ENCODE data around the gene POLR2B.

DNA sequence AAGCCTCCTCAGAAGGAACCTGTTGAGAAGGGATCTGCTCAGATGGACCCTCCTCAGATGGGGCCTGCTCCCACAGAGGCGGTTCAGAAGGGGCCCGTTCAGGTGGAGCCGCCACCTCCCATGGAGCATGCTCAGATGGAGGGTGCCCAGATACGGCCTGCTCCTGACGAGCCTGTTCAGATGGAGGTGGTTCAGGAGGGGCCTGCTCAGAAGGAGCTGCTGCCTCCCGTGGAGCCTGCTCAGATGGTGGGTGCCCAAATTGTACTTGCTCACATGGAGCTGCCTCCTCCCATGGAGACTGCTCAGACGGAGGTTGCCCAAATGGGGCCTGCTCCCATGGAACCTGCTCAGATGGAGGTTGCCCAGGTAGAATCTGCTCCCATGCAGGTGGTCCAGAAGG is 48.1 kb upstream of the POLR2B start:
- TF ChIP-seq POLR2AphosphoS5 (IDR thresholded peaks at IDR 0.05; ENCODE audit: low read depth, low read length) (no peak), TAF1 (IDR thresholded peaks at IDR 0.05; ENCODE audit: borderline replicate concordance, insufficient read depth, low read length) (no peak)
- TF ChIP-seq, protein P1, sequence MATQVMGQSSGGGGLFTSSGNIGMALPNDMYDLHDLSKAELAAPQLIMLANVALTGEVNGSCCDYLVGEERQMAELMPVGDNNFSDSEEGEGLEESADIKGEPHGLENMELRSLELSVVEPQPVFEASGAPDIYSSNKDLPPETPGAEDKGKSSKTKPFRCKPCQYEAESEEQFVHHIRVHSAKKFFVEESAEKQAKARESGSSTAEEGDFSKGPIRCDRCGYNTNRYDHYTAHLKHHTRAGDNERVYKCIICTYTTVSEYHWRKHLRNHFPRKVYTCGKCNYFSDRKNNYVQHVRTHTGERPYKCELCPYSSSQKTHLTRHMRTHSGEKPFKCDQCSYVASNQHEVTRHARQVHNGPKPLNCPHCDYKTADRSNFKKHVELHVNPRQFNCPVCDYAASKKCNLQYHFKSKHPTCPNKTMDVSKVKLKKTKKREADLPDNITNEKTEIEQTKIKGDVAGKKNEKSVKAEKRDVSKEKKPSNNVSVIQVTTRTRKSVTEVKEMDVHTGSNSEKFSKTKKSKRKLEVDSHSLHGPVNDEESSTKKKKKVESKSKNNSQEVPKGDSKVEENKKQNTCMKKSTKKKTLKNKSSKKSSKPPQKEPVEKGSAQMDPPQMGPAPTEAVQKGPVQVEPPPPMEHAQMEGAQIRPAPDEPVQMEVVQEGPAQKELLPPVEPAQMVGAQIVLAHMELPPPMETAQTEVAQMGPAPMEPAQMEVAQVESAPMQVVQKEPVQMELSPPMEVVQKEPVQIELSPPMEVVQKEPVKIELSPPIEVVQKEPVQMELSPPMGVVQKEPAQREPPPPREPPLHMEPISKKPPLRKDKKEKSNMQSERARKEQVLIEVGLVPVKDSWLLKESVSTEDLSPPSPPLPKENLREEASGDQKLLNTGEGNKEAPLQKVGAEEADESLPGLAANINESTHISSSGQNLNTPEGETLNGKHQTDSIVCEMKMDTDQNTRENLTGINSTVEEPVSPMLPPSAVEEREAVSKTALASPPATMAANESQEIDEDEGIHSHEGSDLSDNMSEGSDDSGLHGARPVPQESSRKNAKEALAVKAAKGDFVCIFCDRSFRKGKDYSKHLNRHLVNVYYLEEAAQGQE (IDR thresholded peaks at IDR 0.05; ENCODE audit: insufficient read depth in 1 of 2, low read depth in 2 of 2, low read length in 2 of 2): no peak

Data from PFSK-1 (cell line).